Measurements from ENCODE around the gene LRRFIP1. TPM values are rescaled to one million over a fixed set of nuclear protein-coding genes. Genes with fewer than 3 reads are reported as not detected.

Gene LRRFIP1
- total RNA-seq, 1 donor from 2014 or later, result 150 TPM

DNA sequence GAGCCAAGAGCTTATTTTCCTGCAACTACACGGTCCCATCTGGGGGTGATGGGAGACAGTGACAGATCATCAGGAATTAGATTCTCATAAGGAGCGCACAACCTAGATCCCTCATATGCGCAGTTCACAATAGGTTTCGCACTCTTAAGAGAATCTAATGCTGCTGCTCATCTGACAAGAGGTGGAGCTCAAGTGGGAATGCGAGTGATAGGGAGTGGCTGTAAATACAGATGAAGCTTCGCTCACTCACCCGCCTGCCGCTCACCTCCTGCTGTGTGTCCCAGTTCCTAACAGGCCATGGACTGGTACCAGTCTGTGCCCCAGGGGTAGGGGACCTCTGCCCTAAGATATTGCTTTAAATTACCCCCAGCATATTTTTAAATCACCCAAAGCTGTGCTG lies 10.8 kb downstream of the LRRFIP1 start:
- no peak for DNase-seq (ENCODE audit: extremely low read depth, low read depth, low spot score)

DNA sequence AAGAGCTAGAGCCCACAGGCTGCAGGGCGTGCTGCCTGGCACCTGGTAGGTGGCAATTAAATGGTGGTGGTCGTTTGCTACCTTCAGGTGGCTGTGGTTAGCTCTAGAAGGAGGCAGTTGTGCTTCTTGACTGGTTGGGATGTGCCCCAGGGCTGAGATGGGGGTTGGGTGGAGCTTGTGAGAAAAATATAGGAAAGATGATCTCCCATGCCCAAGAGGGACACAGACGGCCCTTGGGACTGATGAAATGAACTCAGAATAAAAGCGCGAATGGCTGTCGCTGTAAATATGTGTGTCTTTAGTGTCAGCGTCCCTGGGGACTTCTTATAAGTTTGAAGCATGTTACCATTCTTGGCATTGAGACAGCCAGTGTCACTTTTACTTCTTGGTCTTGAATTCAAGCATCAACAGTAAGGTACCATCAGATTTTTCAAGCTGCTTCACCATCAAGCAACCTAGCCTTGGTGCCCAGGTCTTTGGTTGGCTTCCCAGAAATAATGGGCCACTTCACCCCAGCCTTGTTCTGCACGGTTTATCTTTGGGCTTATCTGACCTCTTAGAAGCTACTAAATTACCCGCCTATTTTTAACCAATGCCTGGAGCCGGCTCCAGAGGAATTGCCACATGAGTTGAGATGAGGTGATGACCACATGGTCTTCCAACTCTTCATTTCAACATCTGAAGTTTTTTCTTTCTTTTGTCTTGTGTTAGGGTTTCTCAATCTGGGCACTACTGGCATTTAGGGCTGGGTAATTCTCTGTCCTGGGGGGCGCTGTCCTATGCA lies 11.9 kb downstream of the LRRFIP1 start:
- no peak for DNase-seq (ENCODE audit: extremely low read depth, low read depth, low spot score)

GRCh38 chr2:237639836-237640220 lies 12.4 kb downstream of the LRRFIP1 start:
- DNase-seq (ENCODE audit: extremely low read depth, low read depth, low spot score), result no peak

DNA sequence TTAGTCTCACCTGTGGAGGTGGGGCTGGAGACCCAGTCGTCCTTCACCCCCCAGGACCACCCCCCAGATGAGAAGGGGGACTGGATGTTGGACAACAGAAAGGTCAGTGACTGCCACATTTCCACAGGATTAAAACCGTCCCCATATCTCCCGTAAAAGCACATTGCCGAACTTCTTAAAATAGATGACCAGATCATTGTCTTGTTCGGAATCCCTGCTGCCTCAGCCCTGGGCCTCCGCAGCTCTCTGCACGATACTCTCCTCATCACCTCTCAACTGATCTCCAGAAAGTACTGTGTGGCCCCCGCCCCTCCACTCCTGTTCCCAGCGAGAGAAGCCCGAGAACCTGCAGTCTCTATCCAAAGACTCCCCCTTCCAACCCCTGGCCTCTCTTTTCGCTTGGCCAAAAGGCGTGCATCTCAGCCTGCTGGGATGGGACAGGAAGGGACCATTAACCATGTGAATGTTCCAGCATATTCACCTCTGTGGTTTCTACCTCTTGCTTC lies 13.2 kb downstream of the LRRFIP1 start:
- no peak for DNase-seq (ENCODE audit: extremely low read depth, low read depth, low spot score)

DNA sequence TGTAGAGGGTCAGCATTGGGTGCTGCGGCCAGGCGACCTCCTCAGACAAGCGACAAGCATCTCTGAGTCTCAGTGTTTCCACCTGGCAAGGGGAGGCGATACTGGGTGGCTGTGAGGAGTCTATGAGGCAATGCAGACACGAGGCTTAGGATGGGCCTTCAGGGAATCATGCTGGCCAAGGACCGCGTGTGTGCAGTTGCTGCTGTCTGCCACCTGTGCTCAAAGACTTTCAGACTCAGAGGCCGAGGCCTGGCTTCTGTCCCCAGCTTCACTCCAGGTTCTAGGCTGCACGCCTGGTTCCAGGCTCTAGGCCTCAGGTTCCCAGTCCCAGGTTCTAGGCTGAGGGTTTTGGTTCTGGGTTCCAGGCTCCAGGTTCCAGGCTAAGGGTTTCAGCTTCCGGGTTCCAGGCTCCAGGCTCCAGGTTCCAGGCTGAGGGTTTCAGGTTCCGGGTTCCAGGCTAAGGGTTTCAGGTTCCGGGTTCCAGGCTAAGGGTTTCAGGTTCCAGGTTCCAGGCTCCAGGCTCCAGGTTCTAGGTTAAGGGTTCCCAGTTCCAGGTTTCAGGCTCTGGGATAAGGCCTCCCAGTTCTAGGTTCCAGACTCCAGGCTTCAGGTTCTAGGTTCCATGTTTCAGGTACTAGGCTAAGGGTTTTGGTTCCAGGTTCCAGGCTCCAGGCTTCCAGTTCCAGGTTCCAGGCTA lies 14.8 kb downstream of the LRRFIP1 start:
- no peak for DNase-seq (ENCODE audit: extremely low read depth, low read depth, low spot score)

DNA sequence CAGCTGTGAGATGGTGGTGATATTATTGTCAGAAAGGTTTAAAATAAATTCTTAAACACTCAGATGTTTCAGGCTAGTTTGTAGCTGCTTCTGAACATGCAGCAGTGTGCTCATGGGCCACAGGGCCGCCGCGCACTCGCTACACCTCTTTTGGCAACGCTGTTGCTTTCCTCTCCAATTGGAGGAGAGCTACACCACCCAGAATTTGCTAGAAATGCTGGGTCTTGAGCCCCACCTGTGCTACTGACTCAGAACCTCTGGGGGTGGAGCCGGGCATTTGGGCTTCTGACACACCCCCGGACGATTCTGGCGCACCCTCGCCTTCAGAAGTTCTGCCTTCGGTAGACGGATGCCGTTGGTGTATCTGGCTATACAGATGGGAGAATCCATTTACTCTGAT lies 15.7 kb downstream of the LRRFIP1 start:
- DNase-seq (ENCODE audit: extremely low read depth, low read depth, low spot score), result no peak

- DNase-seq (ENCODE audit: extremely low read depth, low read depth, low spot score), result no peak
Observed at GRCh38 chr2:237643582-237644380, 16.4 kb downstream of the LRRFIP1 start.

GRCh38 chr2:237644381-237644703 lies 17.0 kb downstream of the LRRFIP1 start:
- no peak for DNase-seq (ENCODE audit: extremely low read depth, low read depth, low spot score)

- no peak for DNase-seq (ENCODE audit: extremely low read depth, low read depth, low spot score)
Observed at GRCh38 chr2:237645261-237645660, 17.9 kb downstream of the LRRFIP1 start.

- no peak for DNase-seq (ENCODE audit: extremely low read depth, low read depth, low spot score)
Observed at GRCh38 chr2:237647176-237648015, 20.0 kb downstream of the LRRFIP1 start.

- DNase-seq (ENCODE audit: extremely low read depth, low read depth, low spot score), result no peak
Observed at GRCh38 chr2:237648016-237648381, 20.6 kb downstream of the LRRFIP1 start.

DNA sequence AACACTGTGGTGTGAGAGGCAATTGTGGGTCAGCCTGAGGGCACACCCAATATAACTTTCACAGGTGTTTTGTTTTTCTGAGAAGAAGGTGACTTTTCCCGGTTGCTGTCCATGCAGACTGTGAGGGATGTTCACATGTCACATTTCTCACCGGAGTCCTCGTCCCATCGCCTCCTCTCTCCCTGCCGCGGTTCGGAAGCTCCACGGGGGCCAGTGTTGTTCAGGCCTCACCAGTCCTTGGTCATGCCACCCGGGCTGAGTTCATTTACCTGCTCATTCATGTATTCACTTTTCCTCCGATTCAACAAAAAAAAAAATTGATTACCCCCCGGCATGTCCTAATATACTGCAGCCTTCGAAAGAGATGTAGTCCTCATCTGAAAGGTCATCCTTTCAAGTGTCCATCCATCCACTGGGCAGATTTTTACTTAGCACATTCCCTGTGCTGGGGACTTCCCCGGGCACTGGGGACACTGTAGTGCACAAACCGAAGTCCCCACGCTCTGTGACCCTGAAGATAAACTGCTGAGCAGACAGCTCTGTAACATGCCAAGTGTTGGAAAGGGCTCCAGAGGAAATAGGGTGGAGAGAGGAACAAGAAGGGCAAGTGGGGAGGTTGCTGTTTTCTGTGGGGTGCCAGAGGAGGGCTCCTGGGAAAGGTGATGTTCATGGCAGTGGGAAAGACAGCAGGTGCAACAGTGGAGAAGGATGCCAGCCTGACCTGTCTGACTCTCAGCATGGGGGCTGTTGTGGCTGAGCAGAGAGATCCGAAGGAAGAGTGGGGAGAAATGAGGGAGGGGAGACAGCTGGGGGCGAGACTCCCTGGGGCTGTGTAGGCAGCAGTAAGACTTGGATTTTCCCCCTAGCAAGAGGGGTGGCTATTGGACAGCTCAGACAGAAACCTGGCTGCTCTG lies 22.4 kb downstream of the LRRFIP1 start:
- no peak for DNase-seq (ENCODE audit: extremely low read depth, low read depth, low spot score)

- DNase-seq (ENCODE audit: extremely low read depth, low read depth, low spot score), result no peak
Observed at GRCh38 chr2:237650455-237650850, 23.1 kb downstream of the LRRFIP1 start.

GRCh38 chr2:237651761-237652160 lies 24.4 kb downstream of the LRRFIP1 start:
- no peak for DNase-seq (ENCODE audit: extremely low read depth, low read depth, low spot score)

DNA sequence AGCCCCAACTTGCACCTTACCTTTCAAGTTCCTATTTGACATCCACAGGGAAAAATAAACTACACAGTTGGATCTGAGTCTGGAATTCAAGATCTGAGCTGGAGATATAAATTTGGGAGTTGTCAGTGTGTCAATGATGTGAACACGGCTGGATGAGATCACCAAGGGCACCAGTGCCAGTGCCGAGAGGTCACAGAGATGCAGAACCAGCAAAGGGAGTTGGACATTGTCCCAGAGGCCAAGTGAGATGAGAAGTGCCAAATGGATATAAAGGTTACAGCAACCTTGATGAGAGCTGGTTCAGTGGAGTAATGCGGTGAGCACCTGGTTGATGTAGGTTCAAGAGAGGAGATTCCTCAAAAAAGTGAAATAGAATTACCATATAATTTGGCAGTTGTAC lies 24.8 kb downstream of the LRRFIP1 start:
- no peak for DNase-seq (ENCODE audit: extremely low read depth, low read depth, low spot score)

GRCh38 chr2:237652854-237653253 lies 25.5 kb downstream of the LRRFIP1 start:
- DNase-seq (ENCODE audit: extremely low read depth, low read depth, low spot score), result no peak

DNA sequence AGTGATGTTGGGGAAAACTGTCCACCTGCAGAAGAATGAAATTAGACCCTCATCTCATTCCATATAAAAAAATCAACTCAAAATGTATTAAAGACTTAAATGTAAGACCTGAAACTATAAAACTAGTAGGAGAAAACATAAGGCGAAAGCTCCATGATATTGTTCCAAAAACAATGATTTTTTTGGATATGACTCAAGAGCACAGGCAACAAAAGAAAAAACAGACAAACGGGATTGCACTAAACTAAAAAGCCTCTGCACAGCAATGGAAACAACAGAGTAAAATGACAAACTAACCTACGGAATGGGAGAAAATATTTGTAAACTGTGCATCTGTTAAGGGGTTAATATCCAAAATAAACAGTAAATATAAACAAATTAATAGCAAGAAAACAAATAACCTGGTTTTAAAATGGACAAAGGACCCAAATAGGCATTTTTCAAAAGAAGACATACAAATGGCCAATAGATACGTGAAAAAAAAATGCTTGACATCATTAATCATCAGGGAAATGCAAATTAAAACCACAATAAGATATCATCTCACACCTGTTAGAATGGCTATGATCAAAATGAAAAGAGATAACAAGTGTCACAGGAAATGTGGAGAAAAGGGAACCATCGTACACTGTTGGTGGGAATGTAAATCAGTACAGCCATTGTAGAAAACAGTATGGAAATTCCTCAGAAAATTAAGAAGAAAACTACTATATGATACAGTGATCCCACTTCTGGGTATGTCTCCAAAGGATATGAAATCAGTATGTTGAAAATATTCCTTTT lies 26.6 kb downstream of the LRRFIP1 start:
- DNase-seq (ENCODE audit: extremely low read depth, low read depth, low spot score), result no peak

DNA sequence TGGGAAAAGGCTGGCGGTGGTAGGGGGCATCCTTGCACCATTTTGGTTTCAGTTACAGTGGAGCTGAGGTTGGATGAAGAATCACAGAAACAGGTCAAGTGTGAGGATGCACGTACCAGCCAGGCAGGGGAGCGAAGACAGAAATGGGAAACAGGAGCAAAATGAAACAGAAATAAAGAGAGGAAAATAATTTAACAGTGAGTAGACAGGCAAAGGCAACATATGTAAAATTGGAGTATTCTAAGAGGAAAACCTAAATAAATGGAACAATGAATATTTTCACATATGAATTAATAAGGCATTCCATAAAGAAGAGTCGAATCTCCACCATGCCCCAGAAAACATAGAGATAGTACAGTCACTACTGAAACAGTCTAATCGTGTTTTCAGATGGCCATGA lies 29.7 kb downstream of the LRRFIP1 start:
- DNase-seq (ENCODE audit: extremely low read depth, low read depth, low spot score), result no peak

- DNase-seq (ENCODE audit: extremely low read depth, low read depth, low spot score), result no peak
Observed at GRCh38 chr2:237660381-237660900, 33.1 kb downstream of the LRRFIP1 start.
